Liver (tissue), 9 donors: ENCODE data around the gene ZSWIM4. TPM values are rescaled to one million over a fixed set of nuclear protein-coding genes. Genes with fewer than 3 reads are reported as not detected.

Source experiments
- DNase-seq: peaks from one replicate; pipeline ENCODE4 v3.0.0-alpha.2; 2017; ENCODE audit warnings: low spot score
- H3K27ac ChIP-seq, 2 donors: one replicate each; pipeline ENCODE4 v1.7.0; 2013; ENCODE audit warnings: inconsistent platforms in 2 of 2, low read length in 2 of 2, control low read depth in 1 of 2, low read depth in 1 of 2, mild to moderate bottlenecking in 1 of 2
- H3K27me3 ChIP-seq, 4 donors: one replicate each; pipeline versions ENCODE4 v1.6.1 to v1.7.0; 2013; ENCODE audit warnings: low read length in 3 of 4, inconsistent platforms in 1 of 4, mild to moderate bottlenecking in 1 of 4, moderate library complexity in 1 of 4; ENCODE audit not compliant: control insufficient read depth in 4 of 4, insufficient read depth in 4 of 4
- H3K36me3 ChIP-seq, 4 donors: one replicate each; pipeline versions ENCODE4 v1.6.1 to v1.7.0; 2013; ENCODE audit warnings: low read length in 3 of 4, mild to moderate bottlenecking in 3 of 4, low read depth in 1 of 4, moderate library complexity in 1 of 4; ENCODE audit not compliant: control insufficient read depth in 4 of 4, insufficient read depth in 3 of 4
- H3K4me1 ChIP-seq, 4 donors: one replicate each; pipeline versions ENCODE4 v1.6.1 to v1.7.0; 2013; ENCODE audit warnings: low read length in 3 of 4, mild to moderate bottlenecking in 3 of 4, moderate library complexity in 1 of 4; ENCODE audit not compliant: control insufficient read depth in 4 of 4, insufficient read depth in 4 of 4
- H3K4me3 ChIP-seq, 3 donors: one replicate each; pipeline versions ENCODE4 v1.6.1 to v1.7.0; 2013; ENCODE audit warnings: low read length in 3 of 3, control low read depth in 1 of 3, low read depth in 1 of 3, mild to moderate bottlenecking in 1 of 3
- H3K9ac ChIP-seq, 2 donors: one replicate each; pipeline ENCODE4 v1.7.0; 2013; ENCODE audit warnings: low read length in 2 of 2, mild to moderate bottlenecking in 2 of 2, moderate library complexity in 2 of 2, control low read depth in 1 of 2, low read depth in 1 of 2
- H3K9me3 ChIP-seq, 4 donors: one replicate each; pipeline versions ENCODE4 v1.6.1 to v1.7.0; 2013; ENCODE audit warnings: low read length in 3 of 4; ENCODE audit not compliant: control insufficient read depth in 4 of 4
- EGR1 ChIP-seq, 2 donors: IDR thresholded peaks; 2 replicates each; pipeline ENCODE4 v1.6.1; 2016 to 2018; ENCODE audit warnings: antibody characterized with exemption in 2 of 2, low read depth in 2 of 2
- FOXA1 ChIP-seq: IDR thresholded peaks from 2 replicates; pipeline ENCODE4 v1.6.1; 2016; ENCODE audit warnings: antibody characterized with exemption
- FOXA2 ChIP-seq: IDR thresholded peaks from 2 replicates; pipeline ENCODE4 v1.6.1; 2016; ENCODE audit warnings: antibody characterized with exemption
- GABPA ChIP-seq, 2 donors: IDR thresholded peaks in 1 of 2; conservative IDR thresholded peaks in 1 of 2; 2 replicates each; pipeline ENCODE4 v1.6.1; 2016; ENCODE audit warnings: antibody characterized with exemption in 2 of 2, mild to moderate bottlenecking in 1 of 2, moderate library complexity in 1 of 2
- HNF4A ChIP-seq, 2 donors: conservative IDR thresholded peaks; 2 replicates each; pipeline ENCODE4 v1.6.1; 2016; ENCODE audit warnings: antibody characterized with exemption in 2 of 2, mild to moderate bottlenecking in 2 of 2
- HNF4G ChIP-seq: IDR thresholded peaks from 2 replicates; pipeline ENCODE4 v1.6.1; 2016; ENCODE audit warnings: antibody characterized with exemption
- JUND ChIP-seq, 2 donors: IDR thresholded peaks; 2 replicates each; pipeline ENCODE4 v1.6.1; 2016; ENCODE audit warnings: antibody characterized with exemption in 2 of 2
- NR2F2 ChIP-seq: IDR thresholded peaks from 2 replicates; pipeline ENCODE4 v1.6.1; 2016; ENCODE audit warnings: antibody characterized with exemption
- RAD21 ChIP-seq, 2 donors: IDR thresholded peaks; 2 replicates each; pipeline ENCODE4 v1.6.1; 2016; ENCODE audit warnings: antibody characterized with exemption in 2 of 2, mild to moderate bottlenecking in 2 of 2
- RXRA ChIP-seq, 2 donors: IDR thresholded peaks; 2 replicates each; pipeline ENCODE4 v1.6.1; 2017 to 2018; ENCODE audit warnings: antibody characterized with exemption in 2 of 2, mild to moderate bottlenecking in 1 of 2
- SP1 ChIP-seq: IDR thresholded peaks from 2 replicates; pipeline ENCODE4 v1.6.1; 2018; ENCODE audit warnings: antibody characterized with exemption, mild to moderate bottlenecking
- TAF1 ChIP-seq: conservative IDR thresholded peaks from 2 replicates; pipeline ENCODE4 v1.6.1; 2016; ENCODE audit warnings: antibody characterized with exemption, mild to moderate bottlenecking
- YY1 ChIP-seq: IDR thresholded peaks from 2 replicates; pipeline ENCODE4 v1.6.1; 2016; ENCODE audit warnings: antibody characterized with exemption, mild to moderate bottlenecking
- WGBS: extraction: QIAGEN DNeasy Blood & Tissue Kit; methylation state at CpG from one replicate; pipeline ENCODE4 v1.1.7; 2013; 5-methylcytosine and 5-hydroxymethylcytosine counted together
- polyA plus RNA-seq, 2 donors: library from polyadenylated mRNA; stranded (reverse) in 1 of 2; unstranded in 1 of 2; fragments of 200-250 nt in 1 of 2; fragments of >200 nt in 1 of 2; fragmentation: Nextera tagmentation in 1 of 2; extraction: Ambion mirVana in 1 of 2; gene quantifications; one replicate each; pipeline versions ENCODE4 v1.2.1 to v1.2.3, GENCODE V29; 2013 to 2015
- total RNA-seq, 2 donors: library from RNA; depleted of rRNA; stranded (reverse); fragments of >200 nt; gene quantifications; one replicate each; pipeline ENCODE4 v1.2.3, GENCODE V29; 2014
- TF ChIP-seq, protein P1 (sequence below): IDR thresholded peaks from 2 replicates; pipeline ENCODE4 v1.6.1; 2016; ENCODE audit warnings: antibody characterized with exemption
- TF ChIP-seq, protein P2 (sequence below): fragments of 150-350 bp; IDR thresholded peaks from 2 replicates; pipeline ENCODE4 v1.5.1; 2017; ENCODE audit warnings: improper control_type of control experiment, low read depth, low read length; ENCODE audit not compliant: missing input control
- TF ChIP-seq, protein P3 (sequence below): IDR thresholded peaks from 2 replicates; pipeline ENCODE4 v1.6.1; 2016; ENCODE audit warnings: antibody characterized with exemption
- TF ChIP-seq, protein P4 (sequence below): IDR thresholded peaks from 2 replicates; pipeline ENCODE4 v1.6.1; 2016; ENCODE audit warnings: antibody characterized with exemption
- TF ChIP-seq, protein P5 (sequence below): IDR thresholded peaks from 2 replicates; pipeline ENCODE4 v1.6.1; 2016; ENCODE audit warnings: antibody characterized with exemption, mild to moderate bottlenecking
- donor health status: healthy.
- donor health status: healthy.
- donor health status: healthy.
- donor health status: healthy.
- donor health status: healthy.

ZSWIM4 gene
- total and polyA plus RNA-seq, 4 donors = 0.14 to 2.2 (median 1.2) TPM

DNA sequence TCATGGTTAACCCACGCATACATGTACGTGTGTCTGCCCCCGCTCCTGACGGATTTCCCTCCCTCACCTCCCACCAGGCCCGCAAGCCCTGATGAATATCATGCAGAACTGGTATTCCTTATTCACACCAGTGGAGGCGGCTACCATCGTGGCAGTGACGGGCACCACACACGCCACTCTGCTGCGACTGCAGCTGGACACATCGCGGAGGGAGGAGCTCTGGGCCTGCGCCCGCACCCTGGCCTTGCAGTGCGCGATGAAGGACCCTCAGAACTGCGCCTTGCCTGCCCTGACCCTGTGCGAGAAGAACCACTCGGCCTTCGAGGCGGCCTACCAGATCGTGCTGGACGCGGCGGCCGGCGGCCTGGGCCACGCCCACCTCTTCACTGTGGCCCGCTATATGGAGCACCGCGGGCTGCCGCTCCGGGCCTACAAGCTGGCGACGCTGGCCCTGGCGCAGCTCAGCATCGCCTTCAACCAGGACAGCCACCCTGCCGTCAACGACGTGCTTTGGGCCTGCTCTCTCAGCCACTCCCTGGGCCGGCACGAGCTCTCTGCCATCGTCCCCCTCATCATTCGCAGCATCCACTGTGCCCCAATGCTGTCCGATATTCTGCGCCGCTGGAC, 35.0 kb downstream of the ZSWIM4 start:
- Histone ChIP-seq H3K27me3 (no peaks in the 10 kb centered on the region), H3K4me3 (no peak overlapping the region), H3K27ac (no peak overlapping the region), H3K9ac (no peak overlapping the region), H3K36me3 (peaks cover 0 to 5% (median 0%) of the 10 kb centered on the region in 4 donors), H3K9me3 (no peaks in the 10 kb centered on the region), H3K4me1 (peaks cover 2 to 12% (median 7%) of the 10 kb centered on the region in 4 donors)
- TF ChIP-seq FOXA2 (no peak), TAF1 (no peak), YY1 (no peak), HNF4G (no peak), EGR1 (IDR thresholded peaks at IDR 0.05; ENCODE audit: low read depth in 2 of 2) (no peak), HNF4A (conservative IDR thresholded peaks at IDR 0.05) (no peak), RXRA (IDR thresholded peaks at IDR 0.05) (no peak), JUND (IDR thresholded peaks at IDR 0.05) (no peak), GABPA (IDR thresholded peaks at IDR 0.05 in 1 of 2, conservative IDR thresholded peaks at IDR 0.05 in 1 of 2) (no peak), RAD21 (IDR thresholded peaks at IDR 0.05) (no peak), FOXA1 (no peak)
- TF ChIP-seq, protein P1, sequence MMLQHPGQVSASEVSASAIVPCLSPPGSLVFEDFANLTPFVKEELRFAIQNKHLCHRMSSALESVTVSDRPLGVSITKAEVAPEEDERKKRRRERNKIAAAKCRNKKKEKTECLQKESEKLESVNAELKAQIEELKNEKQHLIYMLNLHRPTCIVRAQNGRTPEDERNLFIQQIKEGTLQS = no peak
- TF ChIP-seq, protein P2, sequence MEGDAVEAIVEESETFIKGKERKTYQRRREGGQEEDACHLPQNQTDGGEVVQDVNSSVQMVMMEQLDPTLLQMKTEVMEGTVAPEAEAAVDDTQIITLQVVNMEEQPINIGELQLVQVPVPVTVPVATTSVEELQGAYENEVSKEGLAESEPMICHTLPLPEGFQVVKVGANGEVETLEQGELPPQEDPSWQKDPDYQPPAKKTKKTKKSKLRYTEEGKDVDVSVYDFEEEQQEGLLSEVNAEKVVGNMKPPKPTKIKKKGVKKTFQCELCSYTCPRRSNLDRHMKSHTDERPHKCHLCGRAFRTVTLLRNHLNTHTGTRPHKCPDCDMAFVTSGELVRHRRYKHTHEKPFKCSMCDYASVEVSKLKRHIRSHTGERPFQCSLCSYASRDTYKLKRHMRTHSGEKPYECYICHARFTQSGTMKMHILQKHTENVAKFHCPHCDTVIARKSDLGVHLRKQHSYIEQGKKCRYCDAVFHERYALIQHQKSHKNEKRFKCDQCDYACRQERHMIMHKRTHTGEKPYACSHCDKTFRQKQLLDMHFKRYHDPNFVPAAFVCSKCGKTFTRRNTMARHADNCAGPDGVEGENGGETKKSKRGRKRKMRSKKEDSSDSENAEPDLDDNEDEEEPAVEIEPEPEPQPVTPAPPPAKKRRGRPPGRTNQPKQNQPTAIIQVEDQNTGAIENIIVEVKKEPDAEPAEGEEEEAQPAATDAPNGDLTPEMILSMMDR = no peak
- TF ChIP-seq, protein P3, sequence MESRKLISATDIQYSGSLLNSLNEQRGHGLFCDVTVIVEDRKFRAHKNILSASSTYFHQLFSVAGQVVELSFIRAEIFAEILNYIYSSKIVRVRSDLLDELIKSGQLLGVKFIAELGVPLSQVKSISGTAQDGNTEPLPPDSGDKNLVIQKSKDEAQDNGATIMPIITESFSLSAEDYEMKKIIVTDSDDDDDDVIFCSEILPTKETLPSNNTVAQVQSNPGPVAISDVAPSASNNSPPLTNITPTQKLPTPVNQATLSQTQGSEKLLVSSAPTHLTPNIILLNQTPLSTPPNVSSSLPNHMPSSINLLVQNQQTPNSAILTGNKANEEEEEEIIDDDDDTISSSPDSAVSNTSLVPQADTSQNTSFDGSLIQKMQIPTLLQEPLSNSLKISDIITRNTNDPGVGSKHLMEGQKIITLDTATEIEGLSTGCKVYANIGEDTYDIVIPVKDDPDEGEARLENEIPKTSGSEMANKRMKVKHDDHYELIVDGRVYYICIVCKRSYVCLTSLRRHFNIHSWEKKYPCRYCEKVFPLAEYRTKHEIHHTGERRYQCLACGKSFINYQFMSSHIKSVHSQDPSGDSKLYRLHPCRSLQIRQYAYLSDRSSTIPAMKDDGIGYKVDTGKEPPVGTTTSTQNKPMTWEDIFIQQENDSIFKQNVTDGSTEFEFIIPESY = no peak
- WGBS = 97% methylated on average over 47 of the region's 47 CpGs
- no peak for DNase-seq

DNA sequence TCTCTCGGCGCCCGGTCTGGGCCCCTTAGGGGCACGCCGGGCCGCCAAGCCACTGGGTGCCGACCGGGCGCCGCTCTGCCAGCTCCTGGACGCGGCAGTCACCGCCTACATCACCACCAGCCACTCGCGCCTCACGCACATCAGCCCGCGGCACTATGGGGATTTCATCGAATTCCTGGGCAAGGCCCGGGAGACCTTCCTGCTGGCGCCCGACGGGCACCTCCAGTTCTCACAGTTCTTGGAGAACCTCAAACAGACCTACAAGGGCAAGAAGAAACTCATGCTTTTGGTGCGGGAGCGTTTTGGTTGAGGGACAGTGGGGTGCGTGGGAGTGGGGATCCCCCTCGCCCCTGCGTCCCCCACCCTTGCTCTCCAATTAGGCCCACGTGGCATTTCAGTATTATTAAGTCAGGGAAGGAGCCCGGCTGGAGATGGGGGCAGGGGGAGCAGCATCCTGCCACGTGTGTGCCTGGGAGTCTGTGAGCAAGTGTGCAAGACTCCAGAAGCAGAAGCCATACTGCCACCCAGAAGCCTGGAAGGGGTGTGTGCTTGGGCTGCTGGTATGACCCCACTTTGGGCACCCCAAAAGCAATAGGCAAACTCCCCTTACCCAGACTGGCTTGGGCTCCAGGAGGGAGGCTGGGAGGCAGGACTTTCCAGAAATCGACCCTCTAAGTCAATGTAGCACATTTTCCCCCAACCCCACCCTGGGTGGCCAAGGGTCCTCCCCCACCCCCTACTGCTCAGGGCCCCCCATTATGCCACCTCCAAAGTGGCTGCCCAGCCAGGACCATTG, 35.7 kb downstream of the ZSWIM4 start:
- 94% methylated on average over 32 of the region's 32 CpGs for WGBS
- Histone ChIP-seq H3K9ac (no peak overlapping the region), H3K36me3 (peaks cover 0 to 5% (median 0%) of the 10 kb centered on the region in 4 donors)
- TF ChIP-seq NR2F2 (no peak), YY1 (no peak), GABPA (IDR thresholded peaks at IDR 0.05 in 1 of 2, conservative IDR thresholded peaks at IDR 0.05 in 1 of 2) (no peak), FOXA1 (no peak), RXRA (IDR thresholded peaks at IDR 0.05) (no peak), JUND (IDR thresholded peaks at IDR 0.05) (no peak), SP1 (no peak), FOXA2 (no peak), TAF1 (no peak), HNF4A (conservative IDR thresholded peaks at IDR 0.05) (no peak), HNF4G (no peak), RAD21 (IDR thresholded peaks at IDR 0.05) (no peak)
- TF ChIP-seq, protein P3 = no peak
- TF ChIP-seq, protein P1 = no peak
- TF ChIP-seq, protein P4, sequence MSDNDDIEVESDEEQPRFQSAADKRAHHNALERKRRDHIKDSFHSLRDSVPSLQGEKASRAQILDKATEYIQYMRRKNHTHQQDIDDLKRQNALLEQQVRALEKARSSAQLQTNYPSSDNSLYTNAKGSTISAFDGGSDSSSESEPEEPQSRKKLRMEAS = no peak
- TF ChIP-seq, protein P5, sequence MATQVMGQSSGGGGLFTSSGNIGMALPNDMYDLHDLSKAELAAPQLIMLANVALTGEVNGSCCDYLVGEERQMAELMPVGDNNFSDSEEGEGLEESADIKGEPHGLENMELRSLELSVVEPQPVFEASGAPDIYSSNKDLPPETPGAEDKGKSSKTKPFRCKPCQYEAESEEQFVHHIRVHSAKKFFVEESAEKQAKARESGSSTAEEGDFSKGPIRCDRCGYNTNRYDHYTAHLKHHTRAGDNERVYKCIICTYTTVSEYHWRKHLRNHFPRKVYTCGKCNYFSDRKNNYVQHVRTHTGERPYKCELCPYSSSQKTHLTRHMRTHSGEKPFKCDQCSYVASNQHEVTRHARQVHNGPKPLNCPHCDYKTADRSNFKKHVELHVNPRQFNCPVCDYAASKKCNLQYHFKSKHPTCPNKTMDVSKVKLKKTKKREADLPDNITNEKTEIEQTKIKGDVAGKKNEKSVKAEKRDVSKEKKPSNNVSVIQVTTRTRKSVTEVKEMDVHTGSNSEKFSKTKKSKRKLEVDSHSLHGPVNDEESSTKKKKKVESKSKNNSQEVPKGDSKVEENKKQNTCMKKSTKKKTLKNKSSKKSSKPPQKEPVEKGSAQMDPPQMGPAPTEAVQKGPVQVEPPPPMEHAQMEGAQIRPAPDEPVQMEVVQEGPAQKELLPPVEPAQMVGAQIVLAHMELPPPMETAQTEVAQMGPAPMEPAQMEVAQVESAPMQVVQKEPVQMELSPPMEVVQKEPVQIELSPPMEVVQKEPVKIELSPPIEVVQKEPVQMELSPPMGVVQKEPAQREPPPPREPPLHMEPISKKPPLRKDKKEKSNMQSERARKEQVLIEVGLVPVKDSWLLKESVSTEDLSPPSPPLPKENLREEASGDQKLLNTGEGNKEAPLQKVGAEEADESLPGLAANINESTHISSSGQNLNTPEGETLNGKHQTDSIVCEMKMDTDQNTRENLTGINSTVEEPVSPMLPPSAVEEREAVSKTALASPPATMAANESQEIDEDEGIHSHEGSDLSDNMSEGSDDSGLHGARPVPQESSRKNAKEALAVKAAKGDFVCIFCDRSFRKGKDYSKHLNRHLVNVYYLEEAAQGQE = no peak

More for the DNA sequence above, 35.7 kb downstream of the ZSWIM4 start:
- DNase-seq = no peak
- Histone ChIP-seq H3K4me1 (peaks cover 2 to 16% (median 7%) of the 10 kb centered on the region in 4 donors), H3K4me3 (no peak overlapping the region), H3K9me3 (no peaks in the 10 kb centered on the region), H3K27ac (no peak overlapping the region), H3K27me3 (no peaks in the 10 kb centered on the region)
